Measurements from ENCODE around the gene PRKAB2.
"Not testable (repeated sequence)": the region's sequence is repeated elsewhere in the genome, so short reads cannot be mapped to it uniquely, and the experiment has no call there.

Gene PRKAB2

GRCh38 chr1:147142886-147143285 is 29.4 kb downstream of the PRKAB2 start:
- no peaks in the 10 kb centered on the region for H3K4me1 ChIP-seq (ENCODE audit: insufficient read depth, low read length, severe bottlenecking)
- no peaks in the 10 kb centered on the region for H4K20me1 ChIP-seq (ENCODE audit: insufficient read depth, low read length)
- no peak overlapping the region for H3K4me2 ChIP-seq (ENCODE audit: low read length)
- no peaks in the 10 kb centered on the region for H3K9me3 ChIP-seq (ENCODE audit: low read length)
- no peaks in the 10 kb centered on the region for H3K9me2 ChIP-seq (ENCODE audit: low read depth, low read length)
- no peak overlapping the region for H3K27ac ChIP-seq (ENCODE audit: low read depth, low read length, poor library complexity, severe bottlenecking)
- no peak overlapping the region for H3K4me3 ChIP-seq (ENCODE audit: low read depth, low read length, poor library complexity, severe bottlenecking)
- no peaks in the 10 kb centered on the region for H3K27me3 ChIP-seq (ENCODE audit: insufficient read depth, low read length)
- no peaks in the 10 kb centered on the region for H3K79me2 ChIP-seq (ENCODE audit: insufficient read depth, low read length)
- H2AFZ ChIP-seq (ENCODE audit: low read length) = no peak overlapping the region
- no peaks in the 10 kb centered on the region for H3F3A ChIP-seq (ENCODE audit: insufficient read depth, low read length)
- no peak overlapping the region for H3K9ac ChIP-seq (ENCODE audit: low read length)
- no peaks in the 10 kb centered on the region for H3K36me3 ChIP-seq (ENCODE audit: insufficient read depth, low read length)
- TF ChIP-seq CTCF (IDR thresholded peaks at IDR 0.05; ENCODE audit: low read length) (no peak), EZH2 (IDR thresholded peaks at IDR 0.05; ENCODE audit: borderline replicate concordance, low read length) (no peak)

GRCh38 chr1:147130721-147131120 is 41.5 kb downstream of the PRKAB2 start:
- not testable (repeated sequence) for H3K27me3 ChIP-seq (ENCODE audit: insufficient read depth, low read length); H3K4me2 ChIP-seq (ENCODE audit: low read length); H3K4me1 ChIP-seq (ENCODE audit: insufficient read depth, low read length, severe bottlenecking); H3K4me3 ChIP-seq (ENCODE audit: low read depth, low read length, poor library complexity, severe bottlenecking); H3F3A ChIP-seq (ENCODE audit: insufficient read depth, low read length); H3K79me2 ChIP-seq (ENCODE audit: insufficient read depth, low read length); H3K36me3 ChIP-seq (ENCODE audit: insufficient read depth, low read length); H3K9me3 ChIP-seq (ENCODE audit: low read length); H3K9me2 ChIP-seq (ENCODE audit: low read depth, low read length); H3K27ac ChIP-seq (ENCODE audit: low read depth, low read length, poor library complexity, severe bottlenecking); H4K20me1 ChIP-seq (ENCODE audit: insufficient read depth, low read length); H3K9ac ChIP-seq (ENCODE audit: low read length); H2AFZ ChIP-seq (ENCODE audit: low read length)

- H3K9me2 ChIP-seq (ENCODE audit: low read depth, low read length) = no peaks in the 10 kb centered on the region
- H2AFZ ChIP-seq (ENCODE audit: low read length) = no peak overlapping the region
- H3K36me3 ChIP-seq (ENCODE audit: insufficient read depth, low read length) = no peaks in the 10 kb centered on the region
- no peak overlapping the region for H3K9ac ChIP-seq (ENCODE audit: low read length)
- H3K9me3 ChIP-seq (ENCODE audit: low read length) = no peaks in the 10 kb centered on the region
- H3K4me2 ChIP-seq (ENCODE audit: low read length) = no peak overlapping the region
- no peaks in the 10 kb centered on the region for H3K27me3 ChIP-seq (ENCODE audit: insufficient read depth, low read length)
- no peaks in the 10 kb centered on the region for H4K20me1 ChIP-seq (ENCODE audit: insufficient read depth, low read length)
- TF ChIP-seq EZH2 (IDR thresholded peaks at IDR 0.05; ENCODE audit: borderline replicate concordance, low read length) (no peak), CTCF (IDR thresholded peaks at IDR 0.05; ENCODE audit: low read length) (no peak)
- H3K4me3 ChIP-seq (ENCODE audit: low read depth, low read length, poor library complexity, severe bottlenecking) = no peak overlapping the region
- no peaks in the 10 kb centered on the region for H3K4me1 ChIP-seq (ENCODE audit: insufficient read depth, low read length, severe bottlenecking)
- no peaks in the 10 kb centered on the region for H3F3A ChIP-seq (ENCODE audit: insufficient read depth, low read length)
- no peaks in the 10 kb centered on the region for H3K79me2 ChIP-seq (ENCODE audit: insufficient read depth, low read length)
- H3K27ac ChIP-seq (ENCODE audit: low read depth, low read length, poor library complexity, severe bottlenecking) = no peak overlapping the region
Observed at GRCh38 chr1:147129116-147129873, 43.0 kb downstream of the PRKAB2 start.

GRCh38 chr1:147124266-147124665 is 48.0 kb downstream of the PRKAB2 start:
- Histone ChIP-seq H3K4me2 (ENCODE audit: low read length) (no peak overlapping the region), H3K27ac (ENCODE audit: low read depth, low read length, poor library complexity, severe bottlenecking) (no peak overlapping the region), H3F3A (ENCODE audit: insufficient read depth, low read length) (no peaks in the 10 kb centered on the region), H3K27me3 (ENCODE audit: insufficient read depth, low read length) (no peaks in the 10 kb centered on the region), H2AFZ (ENCODE audit: low read length) (no peak overlapping the region), H3K36me3 (ENCODE audit: insufficient read depth, low read length) (no peaks in the 10 kb centered on the region), H4K20me1 (ENCODE audit: insufficient read depth, low read length) (no peaks in the 10 kb centered on the region), H3K9ac (ENCODE audit: low read length) (no peak overlapping the region), H3K9me2 (ENCODE audit: low read depth, low read length) (no peaks in the 10 kb centered on the region), H3K4me1 (ENCODE audit: insufficient read depth, low read length, severe bottlenecking) (no peaks in the 10 kb centered on the region), H3K79me2 (ENCODE audit: insufficient read depth, low read length) (no peaks in the 10 kb centered on the region), H3K9me3 (ENCODE audit: low read length) (no peaks in the 10 kb centered on the region), H3K4me3 (ENCODE audit: low read depth, low read length, poor library complexity, severe bottlenecking) (no peak overlapping the region)
- no peak for TF ChIP-seq EZH2 (IDR thresholded peaks at IDR 0.05; ENCODE audit: borderline replicate concordance, low read length)
- TF ChIP-seq CTCF (IDR thresholded peaks at IDR 0.05; ENCODE audit: low read length) = no peak

Data from OCI-LY1 (cell line).